H9 (cell line): ENCODE results near the gene ZFAND3. TPM values are rescaled to one million over a fixed set of nuclear protein-coding genes. Genes with fewer than 3 reads are reported as not detected.

Experiments used
- DNase-seq: peaks from one replicate; pipeline ENCODE4 v3.0.0-alpha.2; 2017
- H2AFZ ChIP-seq: one replicate; pipeline ENCODE4 v1.6.1; 2013; ENCODE audit warnings: mild to moderate bottlenecking, low read length, control low read depth, moderate library complexity
- H2AK5ac ChIP-seq: 2 replicates; pipeline ENCODE4 v1.6.1; 2013; ENCODE audit warnings: low read length, control low read depth, mixed read lengths; ENCODE audit not compliant: insufficient read length
- H2BK120ac ChIP-seq: one replicate; pipeline ENCODE4 v1.6.1; 2013; ENCODE audit warnings: low read depth, mild to moderate bottlenecking, low read length, control low read depth, inconsistent platforms; ENCODE audit not compliant: poor library complexity, severe bottlenecking
- H2BK12ac ChIP-seq: 2 replicates; pipeline ENCODE4 v1.6.1; 2013; ENCODE audit warnings: low read length, control low read depth, mixed read lengths, low read depth; ENCODE audit not compliant: insufficient read length
- H2BK15ac ChIP-seq: 2 replicates; pipeline ENCODE4 v1.6.1; 2013; ENCODE audit warnings: low read depth, low read length, control low read depth
- H2BK20ac ChIP-seq: one replicate; pipeline ENCODE4 v1.6.1; 2013; ENCODE audit warnings: low read depth, mild to moderate bottlenecking, low read length, control low read depth, inconsistent platforms; ENCODE audit not compliant: poor library complexity, severe bottlenecking
- H2BK5ac ChIP-seq: 2 replicates; pipeline ENCODE4 v1.6.1; 2013; ENCODE audit warnings: low read length, control low read depth, mixed read lengths; ENCODE audit not compliant: insufficient read length
- H3K14ac ChIP-seq: 2 replicates; pipeline ENCODE4 v1.6.1; 2013; ENCODE audit warnings: low read length, control low read depth; ENCODE audit not compliant: insufficient read depth
- H3K18ac ChIP-seq: 2 replicates; pipeline ENCODE4 v1.6.1; 2013; ENCODE audit warnings: low read depth, mild to moderate bottlenecking, mixed read lengths, low read length, control low read depth; ENCODE audit not compliant: insufficient read length
- H3K23ac ChIP-seq: 2 replicates; pipeline ENCODE4 v1.6.1; 2013; ENCODE audit warnings: low read length, control low read depth, mixed read lengths, low read depth; ENCODE audit not compliant: insufficient read length
- H3K23me2 ChIP-seq: 2 replicates; pipeline ENCODE4 v1.6.1; 2013; ENCODE audit warnings: low read depth, mild to moderate bottlenecking, mixed read lengths, low read length, control low read depth; ENCODE audit not compliant: insufficient read length, poor library complexity, severe bottlenecking
- H3K27ac ChIP-seq: 2 replicates; pipeline ENCODE4 v1.5.1; 2013; ENCODE audit warnings: low read length, control low read depth, mixed read lengths, low read depth; ENCODE audit not compliant: insufficient read length
- H3K27me3 ChIP-seq: 2 replicates; pipeline ENCODE4 v1.6.1; 2013; ENCODE audit warnings: low read length, control low read depth, inconsistent platforms; ENCODE audit not compliant: insufficient read depth
- H3K4ac ChIP-seq: 2 replicates; pipeline ENCODE4 v1.6.1; 2013; ENCODE audit warnings: low read depth, mild to moderate bottlenecking, control low read depth, inconsistent platforms, low read length, moderate library complexity
- H3K4me1 ChIP-seq: 2 replicates; pipeline ENCODE4 v1.6.1; 2013; ENCODE audit warnings: low read length, control low read depth, inconsistent platforms; ENCODE audit not compliant: insufficient read depth
- H3K4me2 ChIP-seq: 2 replicates; pipeline ENCODE4 v1.6.1; 2013; ENCODE audit warnings: low read length, control low read depth, mixed read lengths; ENCODE audit not compliant: insufficient read length, insufficient read depth
- H3K56ac ChIP-seq: 2 replicates; pipeline ENCODE4 v1.6.1; 2013; ENCODE audit warnings: low read depth, mild to moderate bottlenecking, mixed read lengths, low read length, control low read depth; ENCODE audit not compliant: insufficient read length
- H3K79me1 ChIP-seq: 2 replicates; pipeline ENCODE4 v1.6.1; 2013; ENCODE audit warnings: low read depth, mild to moderate bottlenecking, moderate library complexity, low read length, control low read depth, inconsistent platforms; ENCODE audit not compliant: insufficient read depth, poor library complexity, severe bottlenecking
- H3K79me2 ChIP-seq: 2 replicates; pipeline ENCODE4 v1.6.1; 2013; ENCODE audit warnings: low read length, control low read depth, inconsistent platforms; ENCODE audit not compliant: insufficient read depth
- H3K9ac ChIP-seq: 2 replicates; pipeline ENCODE4 v1.6.1; 2013; ENCODE audit warnings: low read length, control low read depth, mixed read lengths; ENCODE audit not compliant: insufficient read length; ENCODE audit errors: extremely low read depth
- H3K9me3 ChIP-seq: one replicate; pipeline ENCODE4 v1.6.1; 2013; ENCODE audit warnings: low read depth, low read length, inconsistent platforms; ENCODE audit not compliant: control insufficient read depth
- H3T11ph ChIP-seq: one replicate; pipeline ENCODE4 v1.6.1; 2013; ENCODE audit warnings: mild to moderate bottlenecking, low read length, control low read depth, inconsistent platforms
- H4K20me1 ChIP-seq: one replicate; pipeline ENCODE4 v1.6.1; 2013; ENCODE audit not compliant: control insufficient read depth, insufficient read length, insufficient read depth
- H4K5ac ChIP-seq: 2 replicates; pipeline ENCODE4 v1.6.1; 2013; ENCODE audit warnings: low read depth, mild to moderate bottlenecking, mixed read lengths, low read length, control low read depth; ENCODE audit not compliant: insufficient read length
- H4K8ac ChIP-seq: replicated peaks from 2 replicates; pipeline ENCODE4 v1.6.1; 2013; ENCODE audit warnings: low read length, control low read depth, mixed read lengths, low read depth; ENCODE audit not compliant: insufficient read length
- H4K91ac ChIP-seq: 2 replicates; pipeline ENCODE4 v1.6.1; 2013; ENCODE audit warnings: low read depth, mild to moderate bottlenecking, moderate library complexity, mixed read lengths, low read length, control low read depth; ENCODE audit not compliant: insufficient read length
- H3K27ac Mint-ChIP-seq, 3 experiments: 2 replicates in 2 of 3; 3 replicates in 1 of 3; pipeline ENCODE4 v1.8.0; 2020 to 2021; ENCODE audit warnings: mixed read lengths in 3 of 3, mild to moderate bottlenecking in 1 of 3, moderate library complexity in 1 of 3
- H3K27me3 Mint-ChIP-seq: 2 replicates; pipeline ENCODE4 v1.8.0; 2021; ENCODE audit warnings: low read depth, mild to moderate bottlenecking, moderate library complexity, mixed read lengths
- H3K36me3 Mint-ChIP-seq, 3 experiments: 2 replicates in 2 of 3; 3 replicates in 1 of 3; pipeline ENCODE4 v1.8.0; 2020 to 2021; ENCODE audit warnings: low read depth in 3 of 3, mixed read lengths in 3 of 3; ENCODE audit not compliant: insufficient read depth in 1 of 3
- H3K4me1 Mint-ChIP-seq, 2 experiments: 2 replicates each; pipeline ENCODE4 v1.8.0; 2020; ENCODE audit warnings: mixed read lengths in 2 of 2
- H3K4me3 Mint-ChIP-seq, 2 experiments: 2 replicates in 1 of 2; 3 replicates in 1 of 2; pipeline ENCODE4 v1.8.0; 2020 to 2021; ENCODE audit warnings: mild to moderate bottlenecking in 2 of 2, mixed read lengths in 2 of 2, moderate library complexity in 1 of 2
- H3K9me3 Mint-ChIP-seq, 2 experiments: 2 replicates in 1 of 2; 3 replicates in 1 of 2; pipeline ENCODE4 v1.8.0; 2020; ENCODE audit warnings: mild to moderate bottlenecking in 2 of 2, mixed read lengths in 2 of 2, moderate library complexity in 1 of 2
- CTCF ChIP-seq: fragments of 200-600 bp; sonication (generic); conservative IDR thresholded peaks from 3 replicates; pipeline ENCODE4 v1.8.0; 2021; ENCODE audit warnings: antibody characterized with exemption, mild to moderate bottlenecking
- WGBS: extraction: QIAGEN DNeasy Blood & Tissue Kit; methylation state at CpG from one replicate; pipeline ENCODE4 v1.1.7; 2013; ENCODE audit warnings: missing lambda C conversion rate, low lambda C conversion rate, mixed read lengths; ENCODE audit not compliant: insufficient read length; ENCODE audit errors: extremely low coverage; 5-methylcytosine and 5-hydroxymethylcytosine counted together
- total RNA-seq: library from RNA; stranded (reverse); gene quantifications from 2 replicates; pipeline ENCODE4 v1.2.1, GENCODE V29; 2021

Gene ZFAND3
- total RNA-seq, 1 experiment from 2014 or later: 57.7 TPM

GRCh38 chr6:38178584-38178886 is 359.0 kb downstream of the ZFAND3 start:
- Histone ChIP-seq H3K23ac (no peak overlapping the region), H3K4me2 (no peak overlapping the region), H3K27me3 (no peaks in the 10 kb centered on the region), H2BK5ac (no peak overlapping the region), H3T11ph (no peak overlapping the region), H3K4ac (no peak overlapping the region), H3K9me3 (no peaks in the 10 kb centered on the region), H2BK15ac (no peak overlapping the region), H3K9ac (no peak overlapping the region), H4K8ac (no peak overlapping the region), H4K20me1 (no peaks in the 10 kb centered on the region), H3K27ac (no peak overlapping the region), H3K4me1 (no peaks in the 10 kb centered on the region), H2BK120ac (no peak overlapping the region), H4K91ac (no peak overlapping the region), H3K56ac (no peak overlapping the region), H2AK5ac (no peak overlapping the region), H3K18ac (no peak overlapping the region), H3K79me2 (no peaks in the 10 kb centered on the region), H3K14ac (no peak overlapping the region; the same call in 1 of the 2 replicates), H2BK12ac (no peak overlapping the region), H3K23me2 (no peaks in the 10 kb centered on the region), H2BK20ac (no peak overlapping the region), H3K79me1 (no peaks in the 10 kb centered on the region), H2AFZ (no peak overlapping the region), H4K5ac (no peak overlapping the region)
- WGBS: no CpG with 5 or more reads among the region's 2 CpGs
- Mint-ChIP-seq H3K4me1 (peaks cover 15 to 33% of the 10 kb centered on the region in 2 experiments), H3K36me3 (no peaks in the 10 kb centered on the region), H3K27me3 (no peaks in the 10 kb centered on the region), H3K27ac (no peak overlapping the region; a peak in 1 of 7 replicates), H3K9me3 (no peaks in the 10 kb centered on the region), H3K4me3 (no peak overlapping the region)
- TF ChIP-seq CTCF: no peak
- peak; percentile 19 for DNase-seq
